ENCODE results near the gene CCDC40.

DNA sequence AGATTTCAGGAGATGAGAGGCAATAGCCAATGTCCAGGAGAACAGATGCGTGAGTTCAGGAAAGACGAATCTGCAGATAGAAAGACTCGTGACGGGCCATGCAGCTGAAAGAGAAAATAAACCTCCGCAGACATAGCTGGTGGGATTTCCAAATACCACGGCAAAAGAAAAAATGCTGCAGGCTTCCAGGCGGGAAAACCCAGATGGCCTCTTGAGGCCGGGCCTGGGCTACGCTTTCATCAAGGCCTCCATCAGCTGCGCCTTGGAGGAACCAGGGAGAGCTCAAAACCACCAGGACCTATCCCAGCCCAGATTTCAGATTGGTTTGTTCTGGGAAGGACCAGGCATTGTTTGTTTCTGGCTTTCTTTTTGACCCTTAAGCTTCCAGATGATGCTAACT, 16.7 kb downstream of the CCDC40 start:
- TF ChIP-seq, protein P1, sequence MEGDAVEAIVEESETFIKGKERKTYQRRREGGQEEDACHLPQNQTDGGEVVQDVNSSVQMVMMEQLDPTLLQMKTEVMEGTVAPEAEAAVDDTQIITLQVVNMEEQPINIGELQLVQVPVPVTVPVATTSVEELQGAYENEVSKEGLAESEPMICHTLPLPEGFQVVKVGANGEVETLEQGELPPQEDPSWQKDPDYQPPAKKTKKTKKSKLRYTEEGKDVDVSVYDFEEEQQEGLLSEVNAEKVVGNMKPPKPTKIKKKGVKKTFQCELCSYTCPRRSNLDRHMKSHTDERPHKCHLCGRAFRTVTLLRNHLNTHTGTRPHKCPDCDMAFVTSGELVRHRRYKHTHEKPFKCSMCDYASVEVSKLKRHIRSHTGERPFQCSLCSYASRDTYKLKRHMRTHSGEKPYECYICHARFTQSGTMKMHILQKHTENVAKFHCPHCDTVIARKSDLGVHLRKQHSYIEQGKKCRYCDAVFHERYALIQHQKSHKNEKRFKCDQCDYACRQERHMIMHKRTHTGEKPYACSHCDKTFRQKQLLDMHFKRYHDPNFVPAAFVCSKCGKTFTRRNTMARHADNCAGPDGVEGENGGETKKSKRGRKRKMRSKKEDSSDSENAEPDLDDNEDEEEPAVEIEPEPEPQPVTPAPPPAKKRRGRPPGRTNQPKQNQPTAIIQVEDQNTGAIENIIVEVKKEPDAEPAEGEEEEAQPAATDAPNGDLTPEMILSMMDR (IDR thresholded peaks at IDR 0.05): no peak
- no peak for TF ChIP-seq POLR2AphosphoS5 (IDR thresholded peaks at IDR 0.05)
